Pancreas (tissue), 10 donors: Measurements from ENCODE around the gene HACE1. TPM values are rescaled to one million over a fixed set of nuclear protein-coding genes. Genes with fewer than 3 reads are reported as not detected.

ENCODE experiments used
- ATAC-seq, 4 donors: fragments of 200-7000 bp; cut with Tn5 transposase; one replicate each; pipeline versions ENCODE4 v1.8.0 to v1.9.1; 2020; ENCODE audit warnings: mild to moderate bottlenecking in 4 of 4, moderate library complexity in 4 of 4
- DNase-seq, 6 donors: peaks; one replicate each; pipeline ENCODE4 v3.0.0-alpha.2; 2020
- FAIRE-seq: peaks from 2 replicates; lab custom pipeline; 2012; peaks lifted over from hg19 to GRCh38; lab: Jason Lieb, UNC
- H3K27ac ChIP-seq, 4 donors: fragments of 200-600 bp; sonication (generic); 1 replicate in 3 of 4; 2 replicates in 1 of 4; pipeline versions ENCODE4 v1.5.0 to v1.8.0; 2020
- H3K27me3 ChIP-seq, 4 donors: fragments of 200-600 bp; one replicate each; pipeline ENCODE4 v1.8.0; 2021
- H3K36me3 ChIP-seq, 3 donors: fragments of 200-600 bp; sonication (generic) in 1 of 3; one replicate each; pipeline versions ENCODE4 v1.5.0 to v1.8.0; 2020 to 2021
- H3K4me1 ChIP-seq, 3 donors: fragments of 200-600 bp; one replicate each; pipeline ENCODE4 v1.8.0; 2021
- H3K4me3 ChIP-seq, 4 donors: fragments of 200-600 bp; sonication (generic) in 2 of 4; one replicate each; pipeline versions ENCODE4 v1.5.0 to v1.8.0; 2020 to 2021
- H3K9me3 ChIP-seq, 4 donors: fragments of 200-600 bp; one replicate each; pipeline ENCODE4 v1.8.0; 2021
- CTCF ChIP-seq, 4 donors: fragments of 200-600 bp; sonication (generic) in 3 of 4; IDR thresholded peaks; one replicate each; pipeline versions ENCODE4 v1.5.0 to v1.8.0; 2021; ENCODE audit warnings: antibody characterized with exemption in 4 of 4
- WGBS, 2 donors: extraction: QIAGEN DNeasy Blood & Tissue Kit; methylation state at CpG; one replicate each; pipeline ENCODE4 v1.1.7; 2013; 5-methylcytosine and 5-hydroxymethylcytosine counted together
- intact Hi-C, 3 donors: fragments of 100-400 bp; cut with DNase I; formaldehyde crosslinking; loops; one replicate each; pipeline versions ENCODE4 v1.11.1 to v1.14.2; 2022
- polyA plus RNA-seq, 2 donors: library from polyadenylated mRNA; stranded (reverse); fragments of 200-250 nt; gene quantifications; one replicate each; pipeline ENCODE4 v1.2.3, GENCODE V29; 2013
- total RNA-seq, 6 donors: library from RNA; stranded (reverse); fragmentation: NEBNext Ultra II Directional in 4 of 6; extraction: Animal tissue kit (Norgen Biotek cat#: 25700) in 4 of 6; gene quantifications; one replicate each; pipeline versions ENCODE4 v1.2.1 to v1.2.4, GENCODE V29; 2021 to 2023
- donor health status: healthy with polysubstance abuse.
- donor health status: DM: no; HTN: no; CAD: no; lungs with moderate emphysema.
- donor health status: DM: no; HTN: no; CAD: no.
- donor health status: control.
- donor health status: control.
- donor health status: Bipolar disorder and iron deficiency.
- donor health status: DM: yes; HTN: yes; CAD: no.
- donor health status: DM: no; HTN: no; CAD: no.
- donor health status: DM: no; HTN: no; CAD: no.
- donor health status: DM: yes; HTN: yes; CAD: no.

HACE1 gene
- total and polyA plus RNA-seq, 8 donors, result 2.8 to 8.5 (median 4.1) TPM

DNA sequence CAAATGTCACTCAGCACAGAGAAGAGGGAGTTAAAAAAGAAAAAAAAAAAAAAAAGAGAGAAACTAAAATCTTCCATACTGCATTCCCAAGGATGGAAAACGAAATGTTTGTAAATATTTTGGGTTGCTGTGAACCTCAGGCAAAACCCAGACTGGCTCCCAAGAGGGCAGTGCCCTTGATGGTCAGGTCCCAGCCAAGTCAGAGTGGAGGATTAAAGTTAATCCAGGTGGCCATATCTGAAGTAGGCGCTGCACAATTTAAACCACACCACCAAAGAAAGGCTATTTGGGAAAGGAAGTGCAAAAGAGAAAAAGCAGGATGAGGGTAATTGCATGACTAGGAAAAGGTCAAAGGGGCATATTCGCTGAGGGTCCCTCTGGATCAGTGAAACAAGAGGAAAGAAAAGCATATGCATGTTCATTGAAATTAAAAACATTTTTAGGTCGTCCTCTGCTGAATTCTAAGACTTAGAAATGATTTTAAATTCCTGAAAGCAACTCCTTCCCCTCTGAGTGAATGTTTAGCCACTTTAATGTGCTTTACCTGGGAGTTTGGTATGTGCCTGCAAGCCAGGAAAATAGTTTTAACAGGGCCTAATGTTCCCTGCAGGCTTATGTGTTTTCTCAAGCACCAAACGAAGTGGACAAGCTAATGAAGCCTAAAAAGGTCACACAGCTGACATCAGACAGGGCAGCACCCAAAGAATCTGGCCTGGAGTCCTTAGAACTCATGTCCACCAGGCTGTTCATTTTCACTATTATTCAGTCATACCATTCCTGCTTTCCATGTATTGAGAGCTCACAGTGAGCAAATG is 159.1 kb downstream of the HACE1 start:
- DNase-seq (no peak), FAIRE-seq (no peak), ATAC-seq (no peak)
- Histone ChIP-seq H3K4me3 (no peak overlapping the region), H3K4me1 (no peaks in the 10 kb centered on the region), H3K9me3 (no peaks in the 10 kb centered on the region), H3K27ac (no peak overlapping the region), H3K36me3 (no peaks in the 10 kb centered on the region), H3K27me3 (no peaks in the 10 kb centered on the region)
- TF ChIP-seq CTCF (IDR thresholded peaks at IDR 0.05), result no peak
- 47 to 53% methylated on average over 5 of the region's 5 CpGs for WGBS, 2 donors
- intact Hi-C loops, result no loop called here

DNA sequence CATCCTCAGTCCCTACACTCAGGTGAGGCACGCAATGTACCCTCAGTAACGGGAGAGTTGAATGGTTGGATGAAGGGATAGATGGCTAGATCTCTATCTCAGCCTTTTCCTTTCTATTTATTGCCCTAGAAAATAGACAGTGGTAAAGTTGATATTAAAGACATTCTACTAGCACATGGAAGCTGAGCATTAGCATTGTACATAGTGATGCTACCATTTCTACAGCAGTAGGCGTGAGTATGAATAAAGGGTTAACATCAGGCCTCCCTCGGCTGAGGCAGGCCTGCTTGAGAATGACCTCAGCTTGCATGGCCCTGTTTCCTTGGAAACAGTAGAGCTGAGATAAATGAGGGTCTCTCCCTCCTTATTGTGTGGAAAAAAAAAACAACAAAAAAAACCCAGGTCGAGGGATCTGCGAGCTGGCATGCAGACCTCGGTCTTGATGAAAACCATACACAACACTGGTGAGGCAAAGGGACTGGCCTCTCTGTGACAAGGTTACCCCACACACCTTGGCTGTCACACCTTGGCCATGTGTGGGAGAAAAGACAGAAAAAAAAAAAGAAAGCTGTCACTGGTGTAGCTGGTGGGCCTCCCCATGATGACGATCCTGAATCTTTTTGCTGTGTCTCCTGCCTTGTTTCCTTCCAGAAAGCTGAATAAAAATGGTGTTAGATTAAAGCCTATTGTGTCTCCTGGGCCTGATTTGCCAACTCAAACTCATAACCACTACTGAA is 160.0 kb downstream of the HACE1 start:
- FAIRE-seq (no peak), ATAC-seq (no peak), DNase-seq (no peak)
- Histone ChIP-seq H3K27ac (no peak overlapping the region), H3K4me1 (no peaks in the 10 kb centered on the region), H3K36me3 (no peaks in the 10 kb centered on the region), H3K4me3 (no peak overlapping the region), H3K27me3 (no peaks in the 10 kb centered on the region), H3K9me3 (no peaks in the 10 kb centered on the region)
- intact Hi-C loops, result no loop called here
- WGBS, 2 donors, result 77 to 80% methylated on average over 8 of the region's 8 CpGs
- TF ChIP-seq CTCF (IDR thresholded peaks at IDR 0.05), result no peak

GRCh38 chr6:104698979-104699378 is 160.7 kb downstream of the HACE1 start:
- no peaks in the 10 kb centered on the region for H3K36me3 ChIP-seq
- H3K27me3 ChIP-seq, result no peaks in the 10 kb centered on the region
- FAIRE-seq (no peak), DNase-seq (no peak), ATAC-seq (no peak)
- no peaks in the 10 kb centered on the region for H3K4me1 ChIP-seq
- no peak overlapping the region for H3K27ac ChIP-seq
- no peak overlapping the region for H3K4me3 ChIP-seq
- WGBS, 2 donors, result 88 to 98% methylated on average over 1 of the region's 1 CpG
- intact Hi-C loops, result no loop called here
- no peak for TF ChIP-seq CTCF (IDR thresholded peaks at IDR 0.05)
- H3K9me3 ChIP-seq, result no peaks in the 10 kb centered on the region

- H3K36me3 ChIP-seq, result no peaks in the 10 kb centered on the region
- DNase-seq (no peak), ATAC-seq (no peak), FAIRE-seq (no peak)
- H3K4me3 ChIP-seq, result no peak overlapping the region
- intact Hi-C loops, result no loop called here
- no peak overlapping the region for H3K27ac ChIP-seq
- no peaks in the 10 kb centered on the region for H3K9me3 ChIP-seq
- 76 to 97% methylated on average over 1 of the region's 1 CpG for WGBS, 2 donors
- no peaks in the 10 kb centered on the region for H3K27me3 ChIP-seq
- TF ChIP-seq CTCF (IDR thresholded peaks at IDR 0.05), result no peak
- no peaks in the 10 kb centered on the region for H3K4me1 ChIP-seq
Measured at GRCh38 chr6:104692008-104692407, 167.7 kb downstream of the HACE1 start.
